Activated CD8-positive, alpha-beta T cell treated with anti-CD3 and anti-CD28 coated beads for 36 hours (primary cell): Measurements from ENCODE around the gene INPP4B. TPM values are rescaled to one million over a fixed set of nuclear protein-coding genes. Genes with fewer than 3 reads are reported as not detected.

Source experiments
- ATAC-seq: fragments of 200-7000 bp; cut with Tn5 transposase; one replicate; pipeline ENCODE4 v1.10.0; 2021; ENCODE audit warnings: mild to moderate bottlenecking, moderate library complexity
- CTCF ChIA-PET: fragments of 350-600 bp; sonication (Branson Sonifier 250); formaldehyde crosslinking; loops from one replicate; lab custom pipeline; 2021; ENCODE audit warnings: antibody characterized with exemption; lab: Charles Lee
- POLR2A ChIA-PET: fragments of 350-600 bp; sonication (Branson Sonifier 250); formaldehyde crosslinking; loops from one replicate; lab custom pipeline; 2021; ENCODE audit warnings: antibody characterized with exemption; lab: Charles Lee
- DNase-seq: peaks from one replicate; pipeline ENCODE4 v3.0.0-alpha.2; 2020
- H3K27ac Mint-ChIP-seq: one replicate; pipeline ENCODE4 v1.8.0; 2021; ENCODE audit warnings: mild to moderate bottlenecking, mixed read lengths
- H3K27me3 Mint-ChIP-seq: one replicate; pipeline ENCODE4 v1.8.0; 2021; ENCODE audit warnings: mixed read lengths
- H3K36me3 Mint-ChIP-seq: one replicate; pipeline ENCODE4 v1.8.0; 2021; ENCODE audit warnings: low read depth, mixed read lengths
- H3K4me1 Mint-ChIP-seq: one replicate; pipeline ENCODE4 v1.8.0; 2021; ENCODE audit warnings: low read depth, mixed read lengths
- H3K4me3 Mint-ChIP-seq: one replicate; pipeline ENCODE4 v1.8.0; 2021; ENCODE audit warnings: mild to moderate bottlenecking, moderate library complexity, mixed read lengths
- H3K9me3 Mint-ChIP-seq: one replicate; pipeline ENCODE4 v1.8.0; 2021; ENCODE audit warnings: mixed read lengths
- intact Hi-C: fragments of 100-400 bp; cut with micrococcal nuclease; formaldehyde crosslinking; loops from one replicate; pipeline ENCODE4 v1.10.0; 2022
- total RNA-seq, 2 experiments: library from RNA; stranded (reverse); gene quantifications; one replicate each; pipeline ENCODE4 v1.2.3, GENCODE V29; 2021
- TF ChIP-seq, protein P1 (sequence below): fragments of 200-600 bp; IDR thresholded peaks from one replicate; pipeline ENCODE4 v1.8.0; 2022; ENCODE audit warnings: antibody characterized with exemption, mild to moderate bottlenecking

The INPP4B gene
- total RNA-seq, 2 experiments from 2014 or later, result 46.1 to 46.9 TPM

DNA sequence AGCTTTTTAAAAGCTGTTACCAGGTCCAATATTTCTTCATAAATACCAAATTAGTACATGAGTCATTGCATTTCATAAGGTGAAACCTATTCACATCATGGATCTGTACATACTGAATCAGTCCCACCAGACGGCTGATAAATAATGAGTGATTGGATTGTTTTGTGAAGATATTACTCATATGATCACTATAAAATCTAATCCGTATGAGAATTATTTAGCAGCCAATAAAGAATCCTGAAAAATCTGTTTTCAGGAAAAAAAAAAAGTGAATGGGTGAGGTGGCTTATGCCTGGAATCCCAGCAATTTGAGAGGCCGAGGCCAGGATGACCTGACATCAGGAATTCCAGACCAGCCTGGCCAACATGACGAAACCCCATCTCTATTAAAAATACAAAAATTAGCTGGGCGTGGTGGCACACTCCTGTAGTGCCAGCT, 438.1 kb downstream of the INPP4B start:
- ChIA-PET CTCF (interaction anchor here (1.0 to 5.9 kb wide), 7 partner anchors 9 to 159 kb away, joined by 3 to 60 read pairs (median 8); no protein-coding TSS in a partner anchor), POLR2A (interaction anchor here (0.6 to 6.0 kb wide), 4 partner anchors 9 to 113 kb away, joined by 3 to 52 read pairs (median 4); no protein-coding TSS in a partner anchor)
- TF ChIP-seq, protein P1, sequence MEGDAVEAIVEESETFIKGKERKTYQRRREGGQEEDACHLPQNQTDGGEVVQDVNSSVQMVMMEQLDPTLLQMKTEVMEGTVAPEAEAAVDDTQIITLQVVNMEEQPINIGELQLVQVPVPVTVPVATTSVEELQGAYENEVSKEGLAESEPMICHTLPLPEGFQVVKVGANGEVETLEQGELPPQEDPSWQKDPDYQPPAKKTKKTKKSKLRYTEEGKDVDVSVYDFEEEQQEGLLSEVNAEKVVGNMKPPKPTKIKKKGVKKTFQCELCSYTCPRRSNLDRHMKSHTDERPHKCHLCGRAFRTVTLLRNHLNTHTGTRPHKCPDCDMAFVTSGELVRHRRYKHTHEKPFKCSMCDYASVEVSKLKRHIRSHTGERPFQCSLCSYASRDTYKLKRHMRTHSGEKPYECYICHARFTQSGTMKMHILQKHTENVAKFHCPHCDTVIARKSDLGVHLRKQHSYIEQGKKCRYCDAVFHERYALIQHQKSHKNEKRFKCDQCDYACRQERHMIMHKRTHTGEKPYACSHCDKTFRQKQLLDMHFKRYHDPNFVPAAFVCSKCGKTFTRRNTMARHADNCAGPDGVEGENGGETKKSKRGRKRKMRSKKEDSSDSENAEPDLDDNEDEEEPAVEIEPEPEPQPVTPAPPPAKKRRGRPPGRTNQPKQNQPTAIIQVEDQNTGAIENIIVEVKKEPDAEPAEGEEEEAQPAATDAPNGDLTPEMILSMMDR, result no peak
- intact Hi-C loops, result loop anchor here (5.0 to 10.0 kb wide), 3 partner anchors 51 to 159 kb away; no protein-coding TSS in a partner anchor
- no peaks in the 10 kb centered on the region for H3K9me3 Mint-ChIP-seq
- peaks cover 7% of the 10 kb centered on the region for H3K36me3 Mint-ChIP-seq
- peaks cover 59% of the 10 kb centered on the region for H3K4me1 Mint-ChIP-seq
- no peak for ATAC-seq
- DNase-seq, result no peak
- H3K27ac Mint-ChIP-seq, result peak overlapping the region; percentile 98
- H3K27me3 Mint-ChIP-seq, result no peaks in the 10 kb centered on the region
- H3K4me3 Mint-ChIP-seq, result no peak overlapping the region

DNA sequence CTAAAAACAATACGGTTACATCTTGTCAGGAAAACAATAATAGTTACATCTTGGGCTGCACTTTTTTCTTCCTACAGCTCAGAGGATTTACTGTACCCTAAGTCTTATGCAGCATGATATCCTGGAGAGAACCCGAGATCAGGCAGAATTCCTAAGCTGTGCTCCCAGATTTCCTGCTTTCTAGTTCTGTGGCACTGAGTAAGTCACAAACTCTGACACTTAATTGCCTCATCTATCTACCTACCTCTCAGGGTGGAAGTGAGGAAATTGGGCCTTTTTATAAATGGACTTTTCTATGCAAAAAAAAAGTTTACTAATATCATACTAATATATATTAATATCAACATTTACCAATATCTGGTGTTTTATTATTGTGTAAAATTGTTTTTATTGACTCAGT, 438.5 kb downstream of the INPP4B start:
- intact Hi-C loops, result loop anchor here (1.0 to 10.0 kb wide), 5 partner anchors 9 to 160 kb away; no protein-coding TSS in a partner anchor
- TF ChIP-seq, protein P1, result no peak

DNA sequence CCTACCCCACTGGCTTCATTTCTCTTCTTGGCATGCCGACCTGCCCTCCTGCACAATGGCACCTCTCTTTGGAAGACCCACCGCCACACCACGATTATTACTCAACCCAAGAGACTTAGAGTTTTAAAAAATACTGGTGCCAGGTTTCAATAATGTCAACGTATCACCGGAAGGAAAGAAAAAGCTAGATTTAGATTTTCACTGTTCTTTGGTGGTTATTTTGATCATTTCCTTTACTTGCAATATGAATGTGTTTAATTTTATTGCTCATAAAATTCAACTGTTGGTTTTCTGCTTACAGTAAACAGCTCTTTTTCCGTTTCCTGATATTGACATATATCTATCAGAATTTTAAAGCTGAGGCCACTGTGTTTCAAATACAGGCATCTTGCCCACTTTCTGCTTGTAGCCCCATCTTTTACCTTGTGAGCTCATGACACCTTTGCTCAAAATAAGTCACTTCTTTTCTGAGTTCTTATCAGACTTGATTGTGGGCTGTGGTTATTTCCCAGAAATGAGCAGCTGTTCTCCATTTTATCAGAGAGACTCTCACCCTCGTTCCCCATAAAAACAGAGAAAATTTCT, 439.1 kb downstream of the INPP4B start:
- intact Hi-C loops, result loop anchor here (1.0 to 10.0 kb wide), 5 partner anchors 9 to 160 kb away; no protein-coding TSS in a partner anchor
- peak; percentile 37 for ATAC-seq
- CTCF ChIA-PET, result interaction anchor here (0.8 to 5.9 kb wide), 13 partner anchors 10 to 307 kb away, joined by 3 to 60 read pairs (median 7); no protein-coding TSS in a partner anchor
- TF ChIP-seq, protein P1, result no peak
- POLR2A ChIA-PET, result interaction anchor here (0.6 to 6.0 kb wide), 14 partner anchors 10 to 436 kb away, joined by 3 to 52 read pairs (median 5); no protein-coding TSS in a partner anchor
- Mint-ChIP-seq H3K36me3 (peaks cover 17% of the 10 kb centered on the region), H3K9me3 (no peaks in the 10 kb centered on the region), H3K27ac (peak overlapping the region; percentile 98), H3K27me3 (no peaks in the 10 kb centered on the region), H3K4me1 (peaks cover 64% of the 10 kb centered on the region), H3K4me3 (peak overlapping the region; percentile 88)
- peak; percentile 61 for DNase-seq

More for the DNA sequence above, 438.5 kb downstream of the INPP4B start:
- Mint-ChIP-seq H3K4me1 (peaks cover 61% of the 10 kb centered on the region), H3K9me3 (no peaks in the 10 kb centered on the region), H3K27ac (peak overlapping the region; percentile 98), H3K4me3 (peak overlapping the region; percentile 88), H3K27me3 (no peaks in the 10 kb centered on the region), H3K36me3 (peaks cover 11% of the 10 kb centered on the region)
- ATAC-seq (no peak), DNase-seq (no peak)
- ChIA-PET CTCF (interaction anchor here (0.8 to 5.9 kb wide), 12 partner anchors 10 to 160 kb away, joined by 3 to 60 read pairs (median 7); no protein-coding TSS in a partner anchor), POLR2A (interaction anchor here (0.6 to 6.0 kb wide), 12 partner anchors 10 to 436 kb away, joined by 3 to 52 read pairs (median 5); no protein-coding TSS in a partner anchor)

DNA sequence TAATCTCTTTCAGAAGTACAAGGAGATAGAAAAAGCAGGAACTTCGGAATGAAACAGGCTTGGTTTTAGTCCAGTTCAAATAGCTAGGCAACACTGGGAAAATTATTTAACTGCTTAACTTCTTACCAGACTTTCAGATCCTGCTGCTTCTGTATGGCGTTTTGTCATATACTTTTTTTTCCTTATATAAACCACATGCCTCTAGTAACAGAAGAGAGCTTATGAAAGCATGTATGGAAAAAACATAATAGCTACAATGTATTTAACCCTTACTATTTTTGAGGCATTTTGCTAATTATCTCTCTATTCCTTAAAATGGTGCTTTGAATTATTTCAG, 439.6 kb downstream of the INPP4B start:
- ATAC-seq (no peak), DNase-seq (no peak)
- H3K27me3 Mint-ChIP-seq, result no peaks in the 10 kb centered on the region
- H3K27ac Mint-ChIP-seq, result peak overlapping the region; percentile 98
- no peaks in the 10 kb centered on the region for H3K9me3 Mint-ChIP-seq
- H3K4me1 Mint-ChIP-seq, result peaks cover 64% of the 10 kb centered on the region
- H3K4me3 Mint-ChIP-seq, result peak overlapping the region; percentile 88
- intact Hi-C loops, result loop anchor here (2.0 to 10.0 kb wide), 4 partner anchors 30 to 161 kb away; no protein-coding TSS in a partner anchor
- TF ChIP-seq, protein P1, result no peak
- peaks cover 22% of the 10 kb centered on the region for H3K36me3 Mint-ChIP-seq
- ChIA-PET CTCF (interaction anchor here (1.1 to 5.9 kb wide), 15 partner anchors 10 to 314 kb away, joined by 3 to 60 read pairs (median 5); no protein-coding TSS in a partner anchor), POLR2A (interaction anchor here (0.7 to 6.0 kb wide), 14 partner anchors 8 to 297 kb away, joined by 3 to 52 read pairs (median 9); no protein-coding TSS in a partner anchor)
